NCI-H1694 treated with DMSO at 0.1 percent for 48 hours (cell line): ENCODE measurements around the gene MYO1F.
"Not testable (repeated sequence)": the region's sequence is repeated elsewhere in the genome, so short reads cannot be mapped to it uniquely, and the experiment has no call there.

Experiments
- DNase-seq: peaks from one replicate; lab custom pipeline; 2025; lab: John Stamatoyannopoulos, UW

MYO1F gene

GRCh38 chr19:8600064-8600463 lies 22.8 kb upstream of the MYO1F start:
- no peak for DNase-seq

DNA sequence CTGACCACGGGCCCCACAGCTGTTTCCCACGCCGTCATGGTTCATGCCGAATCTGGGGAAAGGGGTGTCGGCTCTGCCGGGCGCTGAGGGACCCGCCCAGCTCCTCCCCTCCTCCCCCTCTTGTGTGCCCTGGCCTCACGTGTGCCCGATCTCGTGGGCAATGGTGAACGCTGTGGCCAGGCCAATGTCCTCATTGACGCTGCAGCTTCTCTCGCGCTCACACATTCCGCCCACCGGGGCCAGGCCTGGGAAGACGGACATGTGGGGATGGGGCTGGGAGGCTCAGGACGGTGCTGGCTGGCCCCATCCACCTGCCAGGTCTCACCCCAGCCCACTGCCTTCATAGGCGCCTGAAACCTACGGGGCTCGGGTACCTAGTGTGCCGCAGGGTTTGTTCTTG lies 18.9 kb upstream of the MYO1F start:
- no peak for DNase-seq

GRCh38 chr19:8595651-8596050 lies 18.4 kb upstream of the MYO1F start:
- no peak for DNase-seq

DNA sequence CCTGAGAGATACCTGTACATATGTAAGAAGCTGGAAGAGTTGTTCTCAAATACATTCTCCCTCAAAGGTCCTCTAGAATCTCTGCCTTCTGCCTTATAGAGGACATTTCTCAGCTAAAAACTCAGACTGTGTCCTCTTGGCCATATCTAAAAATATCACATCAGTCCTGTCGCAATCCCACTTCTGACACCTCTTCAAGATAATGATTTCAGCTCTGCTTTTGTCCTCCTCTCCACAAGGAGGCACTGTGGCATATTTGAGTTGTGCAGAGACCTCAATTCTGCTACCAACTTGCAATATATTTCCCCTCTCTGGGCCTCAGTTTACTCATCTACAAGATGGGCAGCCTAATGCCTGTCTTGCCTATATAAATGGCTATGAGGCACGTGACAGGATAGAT lies 16.7 kb upstream of the MYO1F start:
- DNase-seq: no peak

DNA sequence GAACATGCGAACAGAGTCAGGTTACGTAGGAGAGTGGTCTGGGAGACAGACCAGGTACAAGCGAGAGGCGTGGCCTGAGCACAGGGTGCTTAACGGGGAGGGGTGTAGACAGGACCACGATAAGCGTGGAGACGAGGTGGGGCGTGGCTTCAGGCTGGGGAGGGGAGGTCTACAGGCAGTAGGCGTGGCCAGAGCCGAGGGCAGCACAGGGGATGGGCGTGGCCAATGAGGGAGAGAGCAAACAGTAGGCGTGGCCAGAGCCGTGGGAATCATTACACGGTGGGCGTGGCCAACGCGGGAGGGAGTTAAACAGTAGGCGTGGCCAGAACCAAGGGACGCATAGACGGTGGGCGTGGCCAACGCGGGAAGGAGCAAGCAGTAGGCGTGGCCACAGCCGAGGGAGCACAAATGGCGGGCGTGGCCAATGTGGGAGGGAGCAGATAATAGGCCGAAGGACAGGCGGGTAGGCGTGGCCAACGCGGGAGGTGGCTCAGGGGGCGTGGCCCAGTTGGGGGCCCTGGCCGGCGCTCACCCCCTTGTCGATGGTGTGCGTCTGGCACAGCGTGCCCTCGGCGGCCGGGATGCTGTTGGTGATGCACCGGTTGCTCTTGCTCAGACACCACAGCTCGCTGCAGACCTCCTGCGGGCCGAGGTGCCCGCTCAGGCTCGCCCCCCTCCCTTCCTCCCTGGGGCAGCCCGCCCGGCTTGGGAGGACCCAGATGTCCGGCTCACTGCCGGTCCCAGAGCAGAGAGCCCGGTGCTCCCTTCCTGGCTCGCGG lies 15.2 kb upstream of the MYO1F start:
- no peak for DNase-seq

- DNase-seq: no peak
Observed at GRCh38 chr19:8589177-8589714, 12.0 kb upstream of the MYO1F start.

GRCh38 chr19:8585894-8586750 lies 8.9 kb upstream of the MYO1F start:
- no peak for DNase-seq

- DNase-seq: no peak
Observed at GRCh38 chr19:8584965-8585893, 8.0 kb upstream of the MYO1F start.

DNA sequence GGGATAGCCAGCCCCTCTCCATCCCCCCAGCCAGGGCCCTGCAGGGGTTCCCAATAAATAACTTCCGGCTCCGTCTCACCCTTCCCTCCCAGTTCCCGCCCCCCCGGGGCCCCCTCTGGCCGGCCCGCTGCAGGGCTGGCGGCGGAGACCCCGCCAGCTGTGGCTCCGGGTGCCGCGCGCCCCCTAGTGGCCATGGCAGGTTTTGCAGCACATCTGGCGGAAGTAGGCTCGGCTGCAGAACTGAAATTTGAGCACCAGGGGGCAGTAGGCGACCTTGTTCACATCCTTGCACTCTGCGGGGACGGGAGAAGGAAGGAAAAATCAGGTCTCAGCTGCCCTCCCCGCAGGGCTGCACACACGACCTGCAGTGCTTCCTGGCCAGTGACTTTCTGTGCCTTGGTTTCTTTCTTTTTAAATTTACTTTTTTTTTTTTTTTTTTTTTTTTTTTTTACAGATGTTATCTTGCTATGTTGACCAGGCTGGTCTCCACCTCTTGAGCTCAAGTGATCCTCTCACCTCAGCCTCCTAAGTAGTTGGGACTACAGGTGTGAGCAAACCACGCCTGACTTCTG lies 3.6 kb upstream of the MYO1F start:
- DNase-seq: no peak

DNA sequence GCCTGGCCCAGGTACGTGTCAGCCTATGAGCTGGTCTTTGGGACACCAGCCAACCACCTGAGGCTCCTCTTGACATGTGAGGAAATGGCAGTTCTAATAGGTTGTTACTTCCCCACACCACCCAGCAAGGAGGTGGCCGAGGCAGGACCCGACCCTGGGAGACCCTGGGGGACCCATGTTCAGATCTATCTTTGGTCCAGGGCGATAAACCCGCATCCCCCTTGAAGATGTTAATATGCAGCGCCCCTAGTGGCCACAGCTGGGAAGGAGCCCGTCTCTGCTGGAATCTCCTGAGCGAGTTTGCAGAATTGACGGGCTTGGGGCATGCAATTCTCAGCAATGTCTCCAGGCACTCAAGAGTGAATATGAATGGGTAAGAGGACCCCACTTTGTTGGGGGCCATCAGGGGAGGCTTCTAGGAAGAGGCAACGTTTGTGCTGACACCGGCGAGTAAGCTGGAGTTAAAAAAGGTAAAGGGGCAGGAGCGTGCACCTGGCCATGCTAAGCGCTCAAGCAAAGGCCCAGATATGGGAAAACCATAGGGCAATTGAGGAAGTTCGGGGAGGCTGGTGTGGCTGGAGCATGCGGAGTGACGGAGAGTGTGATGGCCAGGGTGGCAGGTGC lies 1.5 kb upstream of the MYO1F start:
- no peak for DNase-seq

- no peak for DNase-seq
Observed at GRCh38 chr19:8577741-8578140, 499 bp upstream of the MYO1F start.

- no peak for DNase-seq
Observed at GRCh38 chr19:8576273-8576993, 809 bp downstream of the MYO1F start.

DNA sequence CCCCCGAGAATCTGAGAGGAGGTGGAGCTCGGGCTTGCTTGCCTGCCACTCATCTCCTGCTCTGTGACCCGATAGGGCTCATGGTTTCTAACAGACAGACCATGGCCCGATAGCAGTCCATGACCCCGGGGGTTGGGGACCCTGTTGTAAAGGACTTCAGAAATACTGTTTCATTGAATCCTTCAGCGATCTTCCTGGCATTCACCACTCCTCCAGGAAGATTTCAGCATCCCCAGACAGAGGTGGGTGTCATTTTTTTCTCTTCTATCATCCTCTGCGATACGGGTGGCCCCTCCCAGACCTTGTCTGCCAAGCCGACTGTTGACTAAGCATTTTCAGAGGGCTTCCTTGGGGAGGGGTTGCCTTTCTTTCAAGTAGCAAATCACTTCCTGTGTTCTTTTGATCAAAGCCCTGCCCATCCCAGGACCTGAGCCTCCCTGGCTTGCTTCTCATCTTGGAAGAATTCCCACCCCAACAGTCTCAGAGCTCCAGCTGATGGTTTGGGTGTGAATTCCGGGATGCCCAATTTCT lies 1.7 kb downstream of the MYO1F start:
- DNase-seq: no peak

- DNase-seq: not testable (repeated sequence)
Observed at GRCh38 chr19:8574619-8574922, 2.7 kb downstream of the MYO1F start.

GRCh38 chr19:8573316-8573715 lies 3.9 kb downstream of the MYO1F start:
- no peak for DNase-seq

- no peak for DNase-seq
Observed at GRCh38 chr19:8571006-8571411, 6.2 kb downstream of the MYO1F start.

DNA sequence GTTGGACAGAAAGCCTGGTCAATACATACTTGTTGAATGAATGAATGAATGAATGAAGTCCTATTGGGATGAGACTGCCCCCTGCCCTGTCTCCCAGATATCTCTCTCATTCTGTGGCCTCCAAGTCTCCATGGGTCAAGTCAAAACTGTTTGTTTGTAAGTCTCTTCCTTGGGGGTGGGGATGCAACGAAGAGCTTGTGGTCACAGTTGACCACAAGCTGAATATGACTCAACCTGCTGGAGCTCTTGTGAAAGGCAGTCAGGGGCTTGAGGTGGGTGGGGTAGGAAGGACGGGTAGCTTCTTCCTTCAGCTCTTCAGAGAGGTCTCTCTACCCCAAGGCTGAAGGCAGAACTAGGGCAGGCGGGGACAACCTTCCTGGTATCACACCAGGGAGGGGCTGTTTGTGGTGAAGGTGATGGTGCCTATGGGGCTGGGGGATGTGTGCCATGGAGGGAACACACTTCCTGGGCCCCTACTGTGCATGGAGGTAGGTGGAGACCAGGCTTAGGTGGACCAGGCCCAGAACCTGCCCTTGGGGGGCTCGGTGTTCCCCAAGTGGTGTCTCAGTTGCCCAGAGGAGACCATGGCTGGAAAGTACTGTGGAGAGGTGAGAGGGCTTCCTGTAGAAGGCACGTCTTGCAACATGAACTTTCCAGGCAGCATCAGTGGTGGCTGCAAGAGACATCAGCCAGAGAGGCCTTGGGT lies 8.0 kb downstream of the MYO1F start:
- no peak for DNase-seq

DNA sequence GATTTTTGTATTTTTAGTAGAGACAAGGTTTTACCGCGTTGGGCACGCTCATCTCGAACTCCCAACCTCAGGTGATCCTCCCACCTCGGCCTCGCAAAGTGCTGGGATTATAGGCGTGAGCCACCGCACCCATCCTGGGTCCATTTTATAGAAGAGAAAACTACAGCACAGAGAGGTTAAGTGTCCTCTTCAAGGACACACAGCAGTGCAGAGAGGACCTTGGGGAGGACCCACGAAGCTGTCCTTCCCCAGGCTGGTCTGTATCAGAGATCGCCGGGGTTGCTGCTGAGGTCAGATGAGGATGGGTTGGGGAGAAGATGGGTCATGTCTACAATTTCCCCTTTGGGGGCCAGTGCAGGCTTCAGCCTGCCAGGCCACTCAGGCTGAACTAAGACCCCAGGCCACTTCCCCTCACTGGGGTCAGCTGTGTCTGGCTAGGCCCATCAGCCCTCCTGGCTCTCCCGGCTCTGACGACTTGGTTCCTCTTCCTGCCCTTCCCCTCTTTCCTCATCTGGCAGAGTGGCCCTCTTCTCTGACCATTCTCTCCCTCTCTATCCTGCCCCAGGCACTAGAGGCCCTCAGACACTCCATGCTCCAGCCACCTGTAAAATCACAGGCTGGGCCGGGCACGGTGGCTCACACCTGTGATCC lies 9.6 kb downstream of the MYO1F start:
- no peak for DNase-seq

- no peak for DNase-seq
Observed at GRCh38 chr19:8566855-8567254, 10.4 kb downstream of the MYO1F start.
